ENCODE results near the gene ITPRIP.

- TF ChIP-seq, protein P1, sequence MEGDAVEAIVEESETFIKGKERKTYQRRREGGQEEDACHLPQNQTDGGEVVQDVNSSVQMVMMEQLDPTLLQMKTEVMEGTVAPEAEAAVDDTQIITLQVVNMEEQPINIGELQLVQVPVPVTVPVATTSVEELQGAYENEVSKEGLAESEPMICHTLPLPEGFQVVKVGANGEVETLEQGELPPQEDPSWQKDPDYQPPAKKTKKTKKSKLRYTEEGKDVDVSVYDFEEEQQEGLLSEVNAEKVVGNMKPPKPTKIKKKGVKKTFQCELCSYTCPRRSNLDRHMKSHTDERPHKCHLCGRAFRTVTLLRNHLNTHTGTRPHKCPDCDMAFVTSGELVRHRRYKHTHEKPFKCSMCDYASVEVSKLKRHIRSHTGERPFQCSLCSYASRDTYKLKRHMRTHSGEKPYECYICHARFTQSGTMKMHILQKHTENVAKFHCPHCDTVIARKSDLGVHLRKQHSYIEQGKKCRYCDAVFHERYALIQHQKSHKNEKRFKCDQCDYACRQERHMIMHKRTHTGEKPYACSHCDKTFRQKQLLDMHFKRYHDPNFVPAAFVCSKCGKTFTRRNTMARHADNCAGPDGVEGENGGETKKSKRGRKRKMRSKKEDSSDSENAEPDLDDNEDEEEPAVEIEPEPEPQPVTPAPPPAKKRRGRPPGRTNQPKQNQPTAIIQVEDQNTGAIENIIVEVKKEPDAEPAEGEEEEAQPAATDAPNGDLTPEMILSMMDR (IDR thresholded peaks at IDR 0.05) = no peak
- TF ChIP-seq EZH2phosphoT487 (IDR thresholded peaks at IDR 0.05) = no peak
Observed at GRCh38 chr10:104351061-104351702, 12.9 kb upstream of the ITPRIP start.

All from neural progenitor cell (in vitro differentiated cells).